ENCODE measurements around the gene STXBP6.

- TF ChIP-seq EP300 (IDR thresholded peaks at IDR 0.05; ENCODE audit: borderline replicate concordance) (no peak), MAX (IDR thresholded peaks at IDR 0.05) (no peak), EGR1 (IDR thresholded peaks at IDR 0.05) (no peak), CEBPB (IDR thresholded peaks at IDR 0.05) (no peak), FOXM1 (IDR thresholded peaks at IDR 0.05; ENCODE audit: borderline replicate concordance, low read depth) (no peak), YY1 (IDR thresholded peaks at IDR 0.05; ENCODE audit: low read depth) (no peak), TCF12 (IDR thresholded peaks at IDR 0.05; ENCODE audit: low read depth) (no peak), REST (IDR thresholded peaks at IDR 0.05; ENCODE audit: low read depth) (no peak), RAD21 (IDR thresholded peaks at IDR 0.05; ENCODE audit: low read depth) (no peak), ZBTB7A (IDR thresholded peaks at IDR 0.05; ENCODE audit: low read depth) (no peak)
These were observed 203.7 kb downstream of the STXBP6 start for GRCh38 chr14:24846261-24846660.

Data from Ishikawa (cell line).